H9 (cell line): ENCODE measurements around the gene ROBO1. TPM values are rescaled to one million over a fixed set of nuclear protein-coding genes. Genes with fewer than 3 reads are reported as not detected.
A peak's percentile ranks its signal among the peaks of the same experiment; 100 is the strongest.

Experiments
- DNase-seq: peaks from one replicate; pipeline ENCODE4 v3.0.0-alpha.2; 2017
- H2AFZ ChIP-seq: one replicate; pipeline ENCODE4 v1.6.1; 2013; ENCODE audit warnings: mild to moderate bottlenecking, low read length, control low read depth, moderate library complexity
- H2AK5ac ChIP-seq: 2 replicates; pipeline ENCODE4 v1.6.1; 2013; ENCODE audit warnings: low read length, control low read depth, mixed read lengths; ENCODE audit not compliant: insufficient read length
- H2BK120ac ChIP-seq: one replicate; pipeline ENCODE4 v1.6.1; 2013; ENCODE audit warnings: low read depth, mild to moderate bottlenecking, low read length, control low read depth, inconsistent platforms; ENCODE audit not compliant: poor library complexity, severe bottlenecking
- H2BK12ac ChIP-seq: 2 replicates; pipeline ENCODE4 v1.6.1; 2013; ENCODE audit warnings: low read length, control low read depth, mixed read lengths, low read depth; ENCODE audit not compliant: insufficient read length
- H2BK15ac ChIP-seq: 2 replicates; pipeline ENCODE4 v1.6.1; 2013; ENCODE audit warnings: low read depth, low read length, control low read depth
- H2BK20ac ChIP-seq: one replicate; pipeline ENCODE4 v1.6.1; 2013; ENCODE audit warnings: low read depth, mild to moderate bottlenecking, low read length, control low read depth, inconsistent platforms; ENCODE audit not compliant: poor library complexity, severe bottlenecking
- H2BK5ac ChIP-seq: 2 replicates; pipeline ENCODE4 v1.6.1; 2013; ENCODE audit warnings: low read length, control low read depth, mixed read lengths; ENCODE audit not compliant: insufficient read length
- H3K14ac ChIP-seq: 2 replicates; pipeline ENCODE4 v1.6.1; 2013; ENCODE audit warnings: low read length, control low read depth; ENCODE audit not compliant: insufficient read depth
- H3K18ac ChIP-seq: 2 replicates; pipeline ENCODE4 v1.6.1; 2013; ENCODE audit warnings: low read depth, mild to moderate bottlenecking, mixed read lengths, low read length, control low read depth; ENCODE audit not compliant: insufficient read length
- H3K23ac ChIP-seq: 2 replicates; pipeline ENCODE4 v1.6.1; 2013; ENCODE audit warnings: low read length, control low read depth, mixed read lengths, low read depth; ENCODE audit not compliant: insufficient read length
- H3K23me2 ChIP-seq: 2 replicates; pipeline ENCODE4 v1.6.1; 2013; ENCODE audit warnings: low read depth, mild to moderate bottlenecking, mixed read lengths, low read length, control low read depth; ENCODE audit not compliant: insufficient read length, poor library complexity, severe bottlenecking
- H3K27ac ChIP-seq: 2 replicates; pipeline ENCODE4 v1.5.1; 2013; ENCODE audit warnings: low read length, control low read depth, mixed read lengths, low read depth; ENCODE audit not compliant: insufficient read length
- H3K27me3 ChIP-seq: 2 replicates; pipeline ENCODE4 v1.6.1; 2013; ENCODE audit warnings: low read length, control low read depth, inconsistent platforms; ENCODE audit not compliant: insufficient read depth
- H3K4ac ChIP-seq: 2 replicates; pipeline ENCODE4 v1.6.1; 2013; ENCODE audit warnings: low read depth, mild to moderate bottlenecking, control low read depth, inconsistent platforms, low read length, moderate library complexity
- H3K4me1 ChIP-seq: 2 replicates; pipeline ENCODE4 v1.6.1; 2013; ENCODE audit warnings: low read length, control low read depth, inconsistent platforms; ENCODE audit not compliant: insufficient read depth
- H3K4me2 ChIP-seq: 2 replicates; pipeline ENCODE4 v1.6.1; 2013; ENCODE audit warnings: low read length, control low read depth, mixed read lengths; ENCODE audit not compliant: insufficient read length, insufficient read depth
- H3K56ac ChIP-seq: 2 replicates; pipeline ENCODE4 v1.6.1; 2013; ENCODE audit warnings: low read depth, mild to moderate bottlenecking, mixed read lengths, low read length, control low read depth; ENCODE audit not compliant: insufficient read length
- H3K79me1 ChIP-seq: 2 replicates; pipeline ENCODE4 v1.6.1; 2013; ENCODE audit warnings: low read depth, mild to moderate bottlenecking, moderate library complexity, low read length, control low read depth, inconsistent platforms; ENCODE audit not compliant: insufficient read depth, poor library complexity, severe bottlenecking
- H3K79me2 ChIP-seq: 2 replicates; pipeline ENCODE4 v1.6.1; 2013; ENCODE audit warnings: low read length, control low read depth, inconsistent platforms; ENCODE audit not compliant: insufficient read depth
- H3K9ac ChIP-seq: 2 replicates; pipeline ENCODE4 v1.6.1; 2013; ENCODE audit warnings: low read length, control low read depth, mixed read lengths; ENCODE audit not compliant: insufficient read length; ENCODE audit errors: extremely low read depth
- H3K9me3 ChIP-seq: one replicate; pipeline ENCODE4 v1.6.1; 2013; ENCODE audit warnings: low read depth, low read length, inconsistent platforms; ENCODE audit not compliant: control insufficient read depth
- H3T11ph ChIP-seq: one replicate; pipeline ENCODE4 v1.6.1; 2013; ENCODE audit warnings: mild to moderate bottlenecking, low read length, control low read depth, inconsistent platforms
- H4K20me1 ChIP-seq: one replicate; pipeline ENCODE4 v1.6.1; 2013; ENCODE audit not compliant: control insufficient read depth, insufficient read length, insufficient read depth
- H4K5ac ChIP-seq: 2 replicates; pipeline ENCODE4 v1.6.1; 2013; ENCODE audit warnings: low read depth, mild to moderate bottlenecking, mixed read lengths, low read length, control low read depth; ENCODE audit not compliant: insufficient read length
- H4K8ac ChIP-seq: replicated peaks from 2 replicates; pipeline ENCODE4 v1.6.1; 2013; ENCODE audit warnings: low read length, control low read depth, mixed read lengths, low read depth; ENCODE audit not compliant: insufficient read length
- H4K91ac ChIP-seq: 2 replicates; pipeline ENCODE4 v1.6.1; 2013; ENCODE audit warnings: low read depth, mild to moderate bottlenecking, moderate library complexity, mixed read lengths, low read length, control low read depth; ENCODE audit not compliant: insufficient read length
- H3K27ac Mint-ChIP-seq, 3 experiments: 2 replicates in 2 of 3; 3 replicates in 1 of 3; pipeline ENCODE4 v1.8.0; 2020 to 2021; ENCODE audit warnings: mixed read lengths in 3 of 3, mild to moderate bottlenecking in 1 of 3, moderate library complexity in 1 of 3
- H3K27me3 Mint-ChIP-seq: 2 replicates; pipeline ENCODE4 v1.8.0; 2021; ENCODE audit warnings: low read depth, mild to moderate bottlenecking, moderate library complexity, mixed read lengths
- H3K36me3 Mint-ChIP-seq, 3 experiments: 2 replicates in 2 of 3; 3 replicates in 1 of 3; pipeline ENCODE4 v1.8.0; 2020 to 2021; ENCODE audit warnings: low read depth in 3 of 3, mixed read lengths in 3 of 3; ENCODE audit not compliant: insufficient read depth in 1 of 3
- H3K4me1 Mint-ChIP-seq, 2 experiments: 2 replicates each; pipeline ENCODE4 v1.8.0; 2020; ENCODE audit warnings: mixed read lengths in 2 of 2
- H3K4me3 Mint-ChIP-seq, 2 experiments: 2 replicates in 1 of 2; 3 replicates in 1 of 2; pipeline ENCODE4 v1.8.0; 2020 to 2021; ENCODE audit warnings: mild to moderate bottlenecking in 2 of 2, mixed read lengths in 2 of 2, moderate library complexity in 1 of 2
- H3K9me3 Mint-ChIP-seq, 2 experiments: 2 replicates in 1 of 2; 3 replicates in 1 of 2; pipeline ENCODE4 v1.8.0; 2020; ENCODE audit warnings: mild to moderate bottlenecking in 2 of 2, mixed read lengths in 2 of 2, moderate library complexity in 1 of 2
- CTCF ChIP-seq: fragments of 200-600 bp; sonication (generic); conservative IDR thresholded peaks from 3 replicates; pipeline ENCODE4 v1.8.0; 2021; ENCODE audit warnings: antibody characterized with exemption, mild to moderate bottlenecking
- WGBS: extraction: QIAGEN DNeasy Blood & Tissue Kit; methylation state at CpG from one replicate; pipeline ENCODE4 v1.1.7; 2013; ENCODE audit warnings: missing lambda C conversion rate, low lambda C conversion rate, mixed read lengths; ENCODE audit not compliant: insufficient read length; ENCODE audit errors: extremely low coverage; 5-methylcytosine and 5-hydroxymethylcytosine counted together
- total RNA-seq: library from RNA; stranded (reverse); gene quantifications from 2 replicates; pipeline ENCODE4 v1.2.1, GENCODE V29; 2021

The ROBO1 gene
- total RNA-seq, 1 experiment from 2014 or later = 62.7 TPM

GRCh38 chr3:79491029-79491641 is 276.7 kb downstream of the ROBO1 start:
- no peak overlapping the region for H3K27ac ChIP-seq
- H3K27me3 ChIP-seq = no peaks in the 10 kb centered on the region
- H4K8ac ChIP-seq = no peak overlapping the region
- H4K20me1 ChIP-seq = no peaks in the 10 kb centered on the region
- H3K36me3 Mint-ChIP-seq = no peaks in the 10 kb centered on the region
- no peak overlapping the region for H2BK120ac ChIP-seq
- no peak overlapping the region for H2AK5ac ChIP-seq
- TF ChIP-seq CTCF = no peak
- no peaks in the 10 kb centered on the region for H3K79me2 ChIP-seq
- H3K56ac ChIP-seq = no peak overlapping the region
- no peak overlapping the region for H3K23ac ChIP-seq
- H2BK5ac ChIP-seq = no peak overlapping the region
- H3K18ac ChIP-seq = no peak overlapping the region
- peaks cover 14 to 19% of the 10 kb centered on the region in 2 experiments for H3K4me1 Mint-ChIP-seq
- H3T11ph ChIP-seq = no peak overlapping the region
- peak overlapping the region in 1 of 3 experiments; percentile 77; a peak in 2 of 7 replicates for H3K27ac Mint-ChIP-seq
- no peaks in the 10 kb centered on the region for H3K4me1 ChIP-seq
- no peak overlapping the region for H4K91ac ChIP-seq
- H3K4me3 Mint-ChIP-seq = no peak overlapping the region
- H3K23me2 ChIP-seq = no peaks in the 10 kb centered on the region
- H2AFZ ChIP-seq = no peak overlapping the region
- DNase-seq = no peak
- no peaks in the 10 kb centered on the region for H3K9me3 ChIP-seq
- H4K5ac ChIP-seq = no peak overlapping the region
- no CpG with 5 or more reads among the region's 4 CpGs for WGBS
- H3K9ac ChIP-seq = no peak overlapping the region
- no peaks in the 10 kb centered on the region for H3K27me3 Mint-ChIP-seq
- no peak overlapping the region for H3K14ac ChIP-seq
- H3K79me1 ChIP-seq = no peaks in the 10 kb centered on the region
- no peak overlapping the region for H2BK15ac ChIP-seq
- no peak overlapping the region for H3K4ac ChIP-seq
- no peaks in the 10 kb centered on the region for H3K9me3 Mint-ChIP-seq
- H2BK12ac ChIP-seq = no peak overlapping the region
- H2BK20ac ChIP-seq = no peak overlapping the region
- no peak overlapping the region for H3K4me2 ChIP-seq
